GM12864 (cell line): ENCODE measurements around the gene R3HCC1L.

Source experiments
- DNase-seq: peaks from one replicate; pipeline ENCODE4 v3.0.0-alpha.2; 2011; ENCODE audit warnings: low read depth
- H3K4me3 ChIP-seq: 2 replicates; pipeline ENCODE4 v1.5.1; 2011; ENCODE audit warnings: mild to moderate bottlenecking, low read depth, low read length, control low read depth
- CTCF ChIP-seq: IDR thresholded peaks from 2 replicates; pipeline ENCODE4 v1.5.1; 2011; ENCODE audit warnings: low read depth, mild to moderate bottlenecking, moderate library complexity, low read length, control low read depth, inconsistent platforms; ENCODE audit errors: missing control alignments

R3HCC1L gene

GRCh38 chr10:98231417-98231816, 97.0 kb downstream of the R3HCC1L start:
- no peak for DNase-seq
- no peak overlapping the region for H3K4me3 ChIP-seq
- no peak for TF ChIP-seq CTCF

GRCh38 chr10:98235846-98236245, 101.4 kb downstream of the R3HCC1L start:
- DNase-seq, result no peak
- H3K4me3 ChIP-seq, result no peak overlapping the region
- no peak for TF ChIP-seq CTCF

GRCh38 chr10:98236862-98237261, 102.4 kb downstream of the R3HCC1L start:
- no peak for DNase-seq
- no peak overlapping the region for H3K4me3 ChIP-seq
- TF ChIP-seq CTCF, result no peak

- H3K4me3 ChIP-seq, result no peak overlapping the region
- no peak for DNase-seq
- no peak for TF ChIP-seq CTCF
Observed at GRCh38 chr10:98238391-98238790, 103.9 kb downstream of the R3HCC1L start.

- no peak overlapping the region for H3K4me3 ChIP-seq
- no peak for TF ChIP-seq CTCF
- DNase-seq, result no peak
Observed at GRCh38 chr10:98240524-98240923, 106.1 kb downstream of the R3HCC1L start.

- H3K4me3 ChIP-seq, result no peak overlapping the region
- peak; percentile 15 for TF ChIP-seq CTCF
- no peak for DNase-seq
Observed at GRCh38 chr10:98242823-98243222, 108.4 kb downstream of the R3HCC1L start.

GRCh38 chr10:98244141-98244540, 109.7 kb downstream of the R3HCC1L start:
- no peak for DNase-seq
- no peak overlapping the region for H3K4me3 ChIP-seq
- no peak for TF ChIP-seq CTCF
